ENCODE data around the gene CYB561.

GRCh38 chr17:63452046-63452961 is 6.2 kb upstream of the CYB561 start:
- no peak for TF ChIP-seq CTCF (IDR thresholded peaks at IDR 0.05; ENCODE audit: low read depth, low read length)
- no peak for TF ChIP-seq EZH2phosphoT487 (IDR thresholded peaks at IDR 0.05; ENCODE audit: low read depth)

Measured in OCI-LY3 (cell line).